OCI-LY7 (cell line): ENCODE results near the gene DNMT1.

Experiments
- EZH2phosphoT487 ChIP-seq: fragments of 200-600 bp; sonication (generic); IDR thresholded peaks from 2 replicates; pipeline ENCODE4 v1.6.1; 2018; ENCODE audit warnings: low read depth, borderline replicate concordance, mild to moderate bottlenecking, mixed run types, antibody characterized with exemption, low read length, moderate library complexity, mixed read lengths
- TF ChIP-seq, protein P1 (sequence below): fragments of 200-600 bp; sonication (generic); conservative IDR thresholded peaks from 2 replicates; pipeline ENCODE4 v1.5.1; 2014; ENCODE audit warnings: mild to moderate bottlenecking, antibody characterized with exemption, low read length, moderate library complexity, mixed read lengths

DNA sequence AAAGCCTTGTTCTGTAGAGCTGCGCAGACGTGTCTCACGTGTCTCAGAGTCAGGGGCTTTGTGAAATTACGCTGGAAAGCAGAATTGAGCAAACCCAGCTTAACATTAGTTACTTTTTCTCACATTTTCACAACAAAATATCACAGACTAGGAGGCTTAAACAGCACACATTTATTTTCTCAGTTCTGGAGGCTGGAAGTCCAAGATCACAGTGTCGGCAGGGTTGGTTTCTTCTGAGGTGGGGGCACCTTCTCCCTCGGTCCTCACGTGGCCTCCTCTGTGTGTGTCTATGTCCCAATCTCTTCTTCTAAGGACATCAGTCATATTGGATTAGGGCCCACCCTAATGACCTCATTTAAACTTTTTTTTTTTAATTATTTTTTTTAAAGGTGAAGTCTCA is 70.3 kb downstream of the DNMT1 start:
- TF ChIP-seq, protein P1, sequence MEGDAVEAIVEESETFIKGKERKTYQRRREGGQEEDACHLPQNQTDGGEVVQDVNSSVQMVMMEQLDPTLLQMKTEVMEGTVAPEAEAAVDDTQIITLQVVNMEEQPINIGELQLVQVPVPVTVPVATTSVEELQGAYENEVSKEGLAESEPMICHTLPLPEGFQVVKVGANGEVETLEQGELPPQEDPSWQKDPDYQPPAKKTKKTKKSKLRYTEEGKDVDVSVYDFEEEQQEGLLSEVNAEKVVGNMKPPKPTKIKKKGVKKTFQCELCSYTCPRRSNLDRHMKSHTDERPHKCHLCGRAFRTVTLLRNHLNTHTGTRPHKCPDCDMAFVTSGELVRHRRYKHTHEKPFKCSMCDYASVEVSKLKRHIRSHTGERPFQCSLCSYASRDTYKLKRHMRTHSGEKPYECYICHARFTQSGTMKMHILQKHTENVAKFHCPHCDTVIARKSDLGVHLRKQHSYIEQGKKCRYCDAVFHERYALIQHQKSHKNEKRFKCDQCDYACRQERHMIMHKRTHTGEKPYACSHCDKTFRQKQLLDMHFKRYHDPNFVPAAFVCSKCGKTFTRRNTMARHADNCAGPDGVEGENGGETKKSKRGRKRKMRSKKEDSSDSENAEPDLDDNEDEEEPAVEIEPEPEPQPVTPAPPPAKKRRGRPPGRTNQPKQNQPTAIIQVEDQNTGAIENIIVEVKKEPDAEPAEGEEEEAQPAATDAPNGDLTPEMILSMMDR = no peak
- no peak for TF ChIP-seq EZH2phosphoT487
